ENCODE results near the gene ZFAND3. TPM values are rescaled to one million over a fixed set of nuclear protein-coding genes. Genes with fewer than 3 reads are reported as not detected.

The ZFAND3 gene
- total and polyA plus RNA-seq, 8 donors, result 65.9 to 125 (median 118) TPM

DNA sequence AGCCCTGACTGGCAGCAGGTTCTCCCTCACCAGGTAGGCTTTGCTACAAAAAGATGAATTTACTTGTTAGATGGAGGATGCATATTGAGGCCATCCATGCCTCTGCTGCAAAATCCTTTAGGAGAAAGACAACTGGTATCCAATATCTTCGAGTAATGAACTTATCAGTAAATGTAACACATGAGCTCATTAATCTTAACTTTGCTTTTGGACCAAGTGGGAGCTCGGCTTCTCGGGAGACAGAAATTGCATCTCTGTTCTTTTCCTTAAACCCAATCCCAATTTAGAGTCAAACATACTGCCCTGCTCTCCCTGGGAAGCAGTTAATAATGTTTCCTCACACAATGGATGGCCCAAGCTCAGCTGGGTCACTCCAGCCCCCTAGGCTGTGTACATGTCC lies 330.5 kb downstream of the ZFAND3 start:
- TF ChIP-seq CTCF (IDR thresholded peaks at IDR 0.05), result no peak
- H3K27me3 ChIP-seq, result no peaks in the 10 kb centered on the region
- no peak for ATAC-seq
- H3K4me1 ChIP-seq, result peaks cover 3 to 35% of the 10 kb centered on the region in 2 donors
- peaks cover 0 to 47% of the 10 kb centered on the region in 2 donors for H3K36me3 ChIP-seq
- intact Hi-C loops (cut with DNase I), result no loop called here
- no peak for DNase-seq
- H3K4me3 ChIP-seq, result no peak overlapping the region
- no peaks in the 10 kb centered on the region for H3K9me3 ChIP-seq
- no peak overlapping the region for H3K27ac ChIP-seq

DNA sequence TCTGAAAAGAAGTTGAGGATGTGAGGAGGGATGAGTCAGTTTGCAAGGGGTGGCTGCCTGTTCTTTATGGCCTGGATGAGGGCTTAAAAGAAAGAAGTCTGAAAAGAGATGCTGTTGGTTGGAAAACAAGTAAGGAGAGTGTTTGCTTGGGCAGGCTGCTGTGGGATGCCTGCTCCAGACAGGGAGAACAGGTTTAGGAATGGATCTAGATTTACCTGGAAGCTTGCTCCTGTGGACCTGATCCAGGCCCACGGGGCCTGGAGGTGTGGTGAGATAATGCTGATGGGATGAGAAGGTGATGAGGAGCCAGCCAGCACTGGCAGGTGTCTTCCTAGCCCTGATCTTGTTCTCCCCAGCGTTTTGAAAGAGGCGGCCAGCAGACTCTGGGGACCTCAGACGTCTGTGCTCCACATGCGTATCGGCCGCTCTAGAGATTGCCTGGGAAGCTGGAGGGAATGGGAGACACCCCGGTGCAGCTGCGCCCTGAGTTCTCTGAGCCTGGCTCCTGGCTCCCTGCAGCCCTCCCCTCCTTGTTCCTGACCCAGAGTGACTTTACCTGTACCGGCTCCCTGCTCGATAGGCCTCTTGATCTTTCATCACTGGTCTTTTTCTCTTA lies 331.3 kb downstream of the ZFAND3 start:
- no peaks in the 10 kb centered on the region for H3K9me3 ChIP-seq
- intact Hi-C loops (cut with DNase I), result no loop called here
- no peaks in the 10 kb centered on the region for H3K27me3 ChIP-seq
- H3K27ac ChIP-seq, result no peak overlapping the region
- H3K4me1 ChIP-seq, result peaks cover 3 to 43% of the 10 kb centered on the region in 2 donors
- TF ChIP-seq CTCF (IDR thresholded peaks at IDR 0.05), result no peak
- DNase-seq (no peak), ATAC-seq (no peak)
- H3K4me3 ChIP-seq, result no peak overlapping the region
- H3K36me3 ChIP-seq, result peaks cover 0 to 44% of the 10 kb centered on the region in 2 donors

GRCh38 chr6:38151580-38152500 lies 332.3 kb downstream of the ZFAND3 start:
- H3K27ac ChIP-seq, result no peak overlapping the region
- H3K4me3 ChIP-seq, result no peak overlapping the region
- intact Hi-C loops (cut with DNase I), result no loop called here
- H3K4me1 ChIP-seq, result peaks cover 3 to 40% of the 10 kb centered on the region in 2 donors
- DNase-seq, result no peak
- no peaks in the 10 kb centered on the region for H3K27me3 ChIP-seq
- H3K36me3 ChIP-seq, result peaks cover 0 to 36% of the 10 kb centered on the region in 2 donors
- no peaks in the 10 kb centered on the region for H3K9me3 ChIP-seq
- no peak for ATAC-seq
- no peak for TF ChIP-seq CTCF (IDR thresholded peaks at IDR 0.05)

DNA sequence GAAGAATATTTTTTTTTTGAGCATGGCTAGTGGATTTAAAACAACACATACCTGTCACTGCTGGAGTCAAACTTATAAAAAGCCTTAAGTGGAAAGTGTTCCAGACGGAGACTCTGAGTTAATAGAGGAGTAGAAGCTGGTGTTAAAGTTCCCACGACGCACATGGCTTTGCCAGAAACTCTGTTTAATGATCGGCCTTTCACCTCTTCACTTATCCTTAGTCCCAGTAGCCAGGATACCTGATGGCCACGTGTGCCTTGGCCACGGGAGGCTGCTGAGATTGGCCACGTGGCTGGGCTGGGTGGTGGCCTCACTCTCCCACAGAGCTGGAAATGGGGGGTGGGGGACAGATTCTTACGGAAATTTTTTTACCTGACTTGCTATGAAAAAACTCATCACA lies 333.1 kb downstream of the ZFAND3 start:
- no peaks in the 10 kb centered on the region for H3K27me3 ChIP-seq
- H3K36me3 ChIP-seq, result peaks cover 0 to 36% of the 10 kb centered on the region in 2 donors
- no peak for TF ChIP-seq CTCF (IDR thresholded peaks at IDR 0.05)
- H3K9me3 ChIP-seq, result no peaks in the 10 kb centered on the region
- H3K4me3 ChIP-seq, result no peak overlapping the region
- peaks cover 3 to 40% of the 10 kb centered on the region in 2 donors for H3K4me1 ChIP-seq
- DNase-seq, result no peak
- no peak for ATAC-seq
- no peak overlapping the region for H3K27ac ChIP-seq
- intact Hi-C loops (cut with DNase I), result no loop called here
